Mesodermal cell (in vitro differentiated cells): ENCODE results near the gene GIMAP5.
"Not testable (repeated sequence)": the region's sequence is repeated elsewhere in the genome, so short reads cannot be mapped to it uniquely, and the experiment has no call there.

Experiments used
- H3K27ac ChIP-seq: 2 replicates; pipeline ENCODE4 v1.7.0; 2013; ENCODE audit warnings: mild to moderate bottlenecking, low read depth, low read length, moderate library complexity; ENCODE audit not compliant: severe bottlenecking
- H3K36me3 ChIP-seq: 2 replicates; pipeline ENCODE4 v1.7.1; 2013; ENCODE audit warnings: mild to moderate bottlenecking, low read length, moderate library complexity; ENCODE audit not compliant: control insufficient read depth, insufficient read depth
- H3K4me1 ChIP-seq: one replicate; pipeline ENCODE4 v1.7.1; 2013; ENCODE audit warnings: mild to moderate bottlenecking, low read length; ENCODE audit not compliant: insufficient read depth, control insufficient read depth, poor library complexity, severe bottlenecking
- H3K4me3 ChIP-seq: 2 replicates; pipeline ENCODE4 v1.7.0; 2013; ENCODE audit warnings: low read length, control low read depth, mild to moderate bottlenecking; ENCODE audit not compliant: insufficient read depth, poor library complexity, severe bottlenecking; ENCODE audit errors: extremely low read depth
- H3K9me3 ChIP-seq: 2 replicates; pipeline ENCODE4 v1.7.1; 2013; ENCODE audit warnings: mild to moderate bottlenecking, low read length, moderate library complexity; ENCODE audit not compliant: control insufficient read depth
- WGBS, 2 experiments: methylation state at CpG; one replicate each; pipeline ENCODE4 v1.1.5; 2013; ENCODE audit warnings: missing lambda C conversion rate in 2 of 2; ENCODE audit not compliant: insufficient coverage in 2 of 2; 5-methylcytosine and 5-hydroxymethylcytosine counted together

The GIMAP5 gene

DNA sequence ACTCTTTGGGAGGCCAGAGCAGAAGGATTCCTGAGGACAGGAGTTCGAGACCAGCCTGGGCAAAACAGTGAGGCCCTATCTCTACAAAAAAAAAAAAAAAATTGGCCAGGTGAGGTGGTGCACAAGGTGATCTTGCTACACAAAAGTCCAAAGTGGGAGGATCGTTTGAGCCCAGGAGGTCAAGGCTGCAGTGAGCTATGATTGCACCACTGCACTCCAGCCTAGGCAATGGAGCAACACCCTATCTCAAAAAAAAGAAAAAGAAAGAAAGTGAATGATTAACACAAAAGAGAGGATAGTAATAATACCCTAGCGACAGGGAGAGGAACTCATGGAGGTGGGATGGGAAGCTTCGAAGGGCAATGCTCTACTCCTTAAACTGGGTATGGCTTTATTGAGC lies 32.5 kb downstream of the GIMAP5 start:
- H3K4me3 ChIP-seq: no peak overlapping the region
- 67 to 90% methylated on average over 1 to 2 of the region's 4 CpGs for WGBS, 2 experiments
- no peaks in the 10 kb centered on the region for H3K4me1 ChIP-seq
- H3K9me3 ChIP-seq: no peaks in the 10 kb centered on the region
- no peaks in the 10 kb centered on the region for H3K36me3 ChIP-seq
- no peak overlapping the region for H3K27ac ChIP-seq

- H3K36me3 ChIP-seq, H3K9me3 ChIP-seq, H3K4me1 ChIP-seq, H3K4me3 ChIP-seq, H3K27ac ChIP-seq: not testable (repeated sequence)
- WGBS, 2 experiments: no CpG with 5 or more reads among the region's 1 CpG
Measured at GRCh38 chr7:150774131-150774530, 36.9 kb downstream of the GIMAP5 start.

DNA sequence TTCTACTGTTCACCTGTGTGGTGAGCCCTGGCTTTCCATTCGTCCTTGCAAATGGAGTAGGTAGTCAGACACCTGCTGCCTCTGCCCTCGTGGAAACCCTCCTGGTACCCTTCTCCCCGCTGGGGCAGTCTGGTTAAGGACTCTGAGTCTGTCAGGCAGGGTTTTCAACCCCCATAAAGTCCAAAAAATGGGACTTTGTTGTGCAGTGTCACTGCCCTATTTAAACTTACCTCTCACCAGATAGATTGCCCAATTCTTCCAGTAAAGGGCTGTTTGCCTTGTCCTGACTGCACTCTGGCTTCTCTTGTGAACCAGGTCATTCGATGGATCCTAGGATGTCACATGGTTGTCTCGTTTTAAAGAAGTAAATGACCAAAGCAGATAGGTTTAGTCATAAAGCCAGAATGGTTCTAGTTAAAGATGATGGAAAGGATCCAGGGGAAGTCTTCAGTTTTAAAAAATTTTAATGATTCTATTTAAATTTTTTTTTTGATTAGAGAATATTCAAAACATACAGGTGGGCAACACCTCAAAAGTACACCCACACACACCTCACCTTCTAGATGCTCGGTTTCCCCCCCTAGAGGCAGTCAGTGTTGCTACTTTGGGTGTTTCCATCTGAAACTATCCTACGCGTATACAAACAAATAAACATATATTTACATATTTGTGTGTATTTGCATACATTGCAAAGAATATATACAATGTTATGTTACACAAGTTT lies 41.0 kb downstream of the GIMAP5 start:
- Histone ChIP-seq H3K9me3 (no peaks in the 10 kb centered on the region), H3K4me3 (no peak overlapping the region), H3K27ac (no peak overlapping the region), H3K4me1 (no peaks in the 10 kb centered on the region), H3K36me3 (no peaks in the 10 kb centered on the region)
- 53 to 61% methylated on average over 4 to 6 of the region's 8 CpGs for WGBS, 2 experiments

DNA sequence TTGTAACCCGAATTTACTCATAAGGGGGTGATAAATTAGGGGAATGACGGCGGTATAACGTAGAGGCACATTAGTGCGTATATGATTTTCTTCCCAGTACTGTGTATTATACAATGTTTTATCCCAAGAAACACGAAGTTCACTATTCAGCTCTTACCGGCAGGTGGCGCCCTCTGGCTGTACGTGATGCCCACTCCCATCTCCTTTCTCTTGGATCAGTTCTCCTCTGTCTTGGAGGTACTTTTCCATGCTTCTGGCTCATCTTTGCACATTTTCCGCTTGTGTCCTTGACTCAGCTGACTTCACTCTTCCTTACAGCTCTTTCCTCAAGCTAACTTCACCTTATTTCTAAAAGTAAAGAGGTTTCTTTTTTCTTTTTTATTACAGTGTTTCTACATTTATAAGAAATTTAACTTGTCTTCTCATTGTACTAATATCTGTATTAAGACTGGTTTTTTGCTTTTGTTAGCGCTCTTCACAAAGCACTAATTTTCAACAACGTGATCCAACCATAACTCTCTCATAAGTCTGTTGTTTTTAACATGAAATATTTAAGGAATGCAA lies 41.6 kb downstream of the GIMAP5 start:
- no peaks in the 10 kb centered on the region for H3K36me3 ChIP-seq
- no peaks in the 10 kb centered on the region for H3K4me1 ChIP-seq
- WGBS, 2 experiments: 0 to 8% methylated on average over 4 to 5 of the region's 12 CpGs
- H3K9me3 ChIP-seq: no peaks in the 10 kb centered on the region
- no peak overlapping the region for H3K27ac ChIP-seq
- H3K4me3 ChIP-seq: no peak overlapping the region

DNA sequence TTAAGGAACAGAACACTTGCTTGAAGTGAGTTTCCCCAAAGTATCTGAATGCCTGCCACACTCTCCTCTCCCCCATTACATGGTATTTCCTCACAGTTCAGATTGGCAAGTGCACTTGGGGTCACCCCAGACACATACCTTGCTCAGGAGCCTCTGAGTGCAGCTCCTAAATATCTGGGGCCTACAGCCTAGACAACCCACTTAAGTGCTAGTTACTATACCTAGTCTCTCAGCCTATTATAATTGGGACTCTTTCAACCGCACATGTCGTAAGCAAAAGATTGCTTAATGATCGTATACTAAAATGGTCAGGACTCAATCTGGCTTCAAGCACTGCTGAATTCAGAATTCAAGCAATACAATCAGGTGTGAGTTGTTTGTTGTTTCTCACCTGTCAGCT lies 43.1 kb downstream of the GIMAP5 start:
- no peak overlapping the region for H3K27ac ChIP-seq
- no peaks in the 10 kb centered on the region for H3K36me3 ChIP-seq
- no peaks in the 10 kb centered on the region for H3K9me3 ChIP-seq
- H3K4me3 ChIP-seq: no peak overlapping the region
- H3K4me1 ChIP-seq: no peaks in the 10 kb centered on the region
- WGBS, 2 experiments: 58 to 67% methylated on average over 3 of the region's 3 CpGs

- no peaks in the 10 kb centered on the region for H3K4me1 ChIP-seq
- no peaks in the 10 kb centered on the region for H3K9me3 ChIP-seq
- no peak overlapping the region for H3K27ac ChIP-seq
- H3K36me3 ChIP-seq: no peaks in the 10 kb centered on the region
- no peak overlapping the region for H3K4me3 ChIP-seq
- 33 to 38% methylated on average over 2 of the region's 3 CpGs for WGBS, 2 experiments
Measured at GRCh38 chr7:150781103-150781502, 43.9 kb downstream of the GIMAP5 start.

- Histone ChIP-seq H3K4me1 (no peaks in the 10 kb centered on the region), H3K4me3 (no peak overlapping the region), H3K27ac (no peak overlapping the region), H3K9me3 (no peaks in the 10 kb centered on the region), H3K36me3 (no peaks in the 10 kb centered on the region)
- WGBS, 2 experiments: 88 to 91% methylated on average over 1 to 2 of the region's 2 CpGs
Measured at GRCh38 chr7:150781961-150782360, 44.7 kb downstream of the GIMAP5 start.

- H3K36me3 ChIP-seq: no peaks in the 10 kb centered on the region
- WGBS, 2 experiments: 88 to 89% methylated on average over 6 to 9 of the region's 9 CpGs
- H3K4me1 ChIP-seq: no peaks in the 10 kb centered on the region
- H3K4me3 ChIP-seq: no peak overlapping the region
- no peak overlapping the region for H3K27ac ChIP-seq
- no peaks in the 10 kb centered on the region for H3K9me3 ChIP-seq
Measured at GRCh38 chr7:150784120-150784736, 47.0 kb downstream of the GIMAP5 start.

DNA sequence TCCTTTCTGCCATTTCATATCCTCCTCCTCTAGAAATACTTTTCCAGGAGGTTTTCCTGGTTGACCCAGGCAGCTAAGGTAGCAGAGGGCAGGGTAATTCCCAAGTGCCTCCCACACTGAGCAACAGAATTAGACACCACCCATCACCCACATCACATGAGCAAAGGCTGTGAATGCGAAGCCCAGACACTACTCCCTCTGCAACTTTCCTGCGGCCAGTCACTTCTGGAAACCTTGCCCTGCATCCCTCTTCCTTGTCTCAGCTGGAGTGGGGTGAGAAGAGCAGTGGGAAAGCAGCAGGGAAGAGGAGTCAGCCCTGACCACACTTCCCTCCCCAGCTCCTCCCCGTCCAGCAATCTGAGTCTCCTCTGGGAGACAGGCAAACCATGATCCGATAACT lies 47.7 kb downstream of the GIMAP5 start:
- Histone ChIP-seq H3K27ac (no peak overlapping the region), H3K9me3 (no peaks in the 10 kb centered on the region), H3K4me1 (no peaks in the 10 kb centered on the region), H3K36me3 (no peaks in the 10 kb centered on the region), H3K4me3 (no peak overlapping the region)
- WGBS, 2 experiments: no CpG with 5 or more reads among the region's 4 CpGs

- Histone ChIP-seq H3K27ac (no peak overlapping the region), H3K9me3 (no peaks in the 10 kb centered on the region), H3K36me3 (no peaks in the 10 kb centered on the region), H3K4me3 (no peak overlapping the region), H3K4me1 (no peaks in the 10 kb centered on the region)
- WGBS, 2 experiments: 83 to 86% methylated on average over 9 of the region's 10 CpGs
Measured at GRCh38 chr7:150787321-150788281, 50.4 kb downstream of the GIMAP5 start.
